GM11168 (cell line): ENCODE measurements around the gene PTPRH.

ENCODE experiments used
- in situ Hi-C: fragments of 300-500 bp; cut with MboI; formaldehyde crosslinking; loops from one replicate; pipeline ENCODE4 v1.12.0; 2022; ENCODE audit warnings: low sequenced_read_pairs; ENCODE audit not compliant: unreplicated experiment

PTPRH gene

DNA sequence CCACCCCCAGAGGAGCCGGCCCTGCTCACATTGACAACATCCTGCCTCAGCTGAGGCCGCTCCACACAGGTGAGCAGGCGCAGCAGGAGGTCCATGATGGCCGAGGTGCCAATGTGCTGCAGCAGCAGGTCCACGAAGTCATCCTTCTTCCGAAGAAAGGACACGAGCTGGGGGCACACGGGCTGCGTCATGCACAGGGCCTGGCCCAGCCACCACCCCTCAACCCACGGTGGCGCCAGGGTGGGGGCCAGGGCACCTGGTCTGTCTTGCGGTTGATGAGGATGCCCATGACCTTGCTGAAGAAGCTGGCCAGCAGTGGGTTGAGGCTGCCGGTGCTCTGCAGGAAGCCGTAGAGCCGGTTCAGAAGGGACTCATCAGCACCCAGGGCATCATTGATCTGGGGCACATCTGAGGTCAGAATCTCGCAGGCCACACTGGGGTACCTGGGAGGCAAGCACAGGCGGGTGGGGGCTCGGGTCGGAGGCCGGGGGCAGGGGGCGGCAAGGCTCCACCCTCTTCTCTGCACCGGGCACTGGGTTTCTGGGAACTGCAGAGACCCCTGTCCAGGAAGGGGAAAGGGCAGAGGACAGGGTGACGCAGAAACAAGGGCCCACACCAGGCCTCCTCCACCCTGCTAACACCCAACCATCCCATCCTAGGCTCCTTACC lies 36.1 kb upstream of the PTPRH start:
- in situ Hi-C loops: no loop called here

- in situ Hi-C loops: no loop called here
These were observed 34.8 kb upstream of the PTPRH start for GRCh38 chr19:55244004-55244680.

- in situ Hi-C loops: no loop called here
These were observed 33.2 kb upstream of the PTPRH start for GRCh38 chr19:55242517-55242916.

- in situ Hi-C loops: no loop called here
These were observed 32.7 kb upstream of the PTPRH start for GRCh38 chr19:55241935-55242464.

- in situ Hi-C loops: no loop called here
These were observed 32.0 kb upstream of the PTPRH start for GRCh38 chr19:55241143-55241934.

GRCh38 chr19:55240713-55241020 lies 31.4 kb upstream of the PTPRH start:
- in situ Hi-C loops: no loop called here

DNA sequence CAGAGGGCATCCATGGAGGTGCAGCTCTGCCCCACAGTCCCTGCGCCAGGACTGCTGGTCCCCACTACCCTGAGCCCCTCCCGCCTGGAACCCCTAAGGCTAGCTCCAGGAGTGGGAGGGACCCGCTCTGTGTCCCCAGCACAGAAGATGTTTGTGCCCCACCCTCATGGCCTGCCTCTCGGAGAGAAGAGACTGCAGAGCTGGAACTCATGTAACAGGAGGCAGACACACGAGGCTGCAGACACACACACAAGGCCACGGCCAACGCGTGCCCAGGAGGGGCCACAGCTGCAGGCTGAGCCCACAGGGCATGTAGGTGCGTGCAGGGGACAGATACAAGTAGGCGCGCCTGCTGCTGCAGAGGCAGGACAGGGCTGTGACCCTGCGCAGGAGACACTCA lies 29.7 kb upstream of the PTPRH start:
- in situ Hi-C loops: no loop called here

DNA sequence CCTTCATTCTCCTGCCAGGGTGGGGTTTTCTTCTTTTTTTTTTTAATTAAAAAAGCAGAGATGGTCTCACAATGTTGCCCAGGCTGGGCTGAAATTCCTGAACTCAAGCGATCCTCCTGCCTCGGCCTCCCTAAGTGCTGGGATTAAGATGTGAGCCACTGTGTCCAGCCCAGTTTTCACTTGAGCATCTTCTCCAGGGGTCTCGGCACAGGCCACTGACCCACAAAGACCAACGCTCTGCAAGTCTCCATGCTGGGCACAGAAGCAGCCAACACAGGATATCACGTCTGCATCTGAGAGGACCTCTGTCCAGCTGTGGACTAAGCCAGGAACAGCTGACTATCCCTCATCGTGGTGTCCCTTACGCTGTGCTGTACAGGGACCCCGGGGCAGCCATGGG lies 28.7 kb upstream of the PTPRH start:
- in situ Hi-C loops: no loop called here

- in situ Hi-C loops: no loop called here
These were observed 23.7 kb upstream of the PTPRH start for GRCh38 chr19:55232986-55233385.

GRCh38 chr19:55232286-55232602 lies 22.9 kb upstream of the PTPRH start:
- in situ Hi-C loops: no loop called here

DNA sequence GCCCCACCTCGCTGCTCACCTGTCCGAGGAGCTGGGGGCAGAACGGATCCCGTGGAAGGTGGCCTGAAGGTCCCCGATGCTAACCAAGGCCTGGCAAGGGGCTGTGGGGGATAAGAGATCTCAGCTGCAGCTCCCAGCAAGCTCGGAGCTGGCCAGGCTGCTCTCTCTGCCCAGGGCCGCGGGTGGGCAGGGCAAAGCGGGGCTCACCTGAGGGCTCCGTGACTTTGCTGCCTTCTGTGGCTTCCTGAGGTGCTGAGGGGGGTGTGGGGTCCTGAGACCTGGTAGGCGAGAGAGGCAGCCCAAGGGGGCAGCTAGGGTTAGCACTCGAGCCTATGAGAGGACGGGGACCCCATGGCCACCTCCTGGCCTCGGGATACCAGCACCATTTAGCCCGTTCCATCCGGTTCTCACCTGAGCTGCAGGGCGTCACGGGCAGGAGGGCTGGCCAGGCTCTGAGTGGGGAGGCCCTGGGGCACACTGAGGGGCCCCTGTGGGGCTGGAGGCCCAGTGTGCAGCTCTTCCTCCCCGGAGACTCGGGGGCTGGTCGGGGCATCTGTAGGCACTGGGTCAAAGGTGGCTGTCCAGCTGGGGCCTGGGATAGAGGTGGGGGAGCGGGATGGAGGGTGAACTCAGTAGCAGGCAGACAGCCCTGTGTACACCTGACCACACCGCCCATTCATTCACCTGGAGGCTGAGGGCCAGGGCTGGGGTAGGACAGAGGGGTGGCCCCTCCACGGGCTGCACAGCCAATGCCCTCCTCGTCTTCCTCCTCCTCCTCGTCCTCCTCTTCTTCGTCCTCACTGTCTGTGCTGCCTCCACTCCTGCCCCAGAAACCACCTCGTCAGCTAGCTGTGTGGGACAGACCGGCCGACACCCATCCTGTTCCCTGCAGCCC lies 22.3 kb upstream of the PTPRH start:
- in situ Hi-C loops: no loop called here

DNA sequence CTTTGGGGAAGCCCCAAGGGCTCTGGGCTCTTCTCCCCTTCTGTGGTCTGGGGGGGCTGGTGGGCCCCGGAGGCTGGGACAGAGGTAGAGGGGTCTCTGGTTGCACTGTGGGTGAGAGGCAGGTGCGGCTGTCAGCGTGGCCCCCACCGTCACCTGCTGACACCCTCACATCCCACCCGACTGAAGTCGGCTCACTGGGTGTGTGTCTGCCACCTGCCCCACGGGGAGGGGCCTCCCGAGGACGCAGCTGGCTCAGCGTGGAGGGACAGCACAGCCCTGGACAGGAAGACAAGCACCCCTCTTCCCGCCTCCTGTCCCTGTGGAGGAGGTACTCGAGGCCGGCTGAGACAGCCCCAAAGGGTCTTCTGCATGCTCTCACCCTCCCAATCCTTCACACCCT lies 21.5 kb upstream of the PTPRH start:
- in situ Hi-C loops: no loop called here

DNA sequence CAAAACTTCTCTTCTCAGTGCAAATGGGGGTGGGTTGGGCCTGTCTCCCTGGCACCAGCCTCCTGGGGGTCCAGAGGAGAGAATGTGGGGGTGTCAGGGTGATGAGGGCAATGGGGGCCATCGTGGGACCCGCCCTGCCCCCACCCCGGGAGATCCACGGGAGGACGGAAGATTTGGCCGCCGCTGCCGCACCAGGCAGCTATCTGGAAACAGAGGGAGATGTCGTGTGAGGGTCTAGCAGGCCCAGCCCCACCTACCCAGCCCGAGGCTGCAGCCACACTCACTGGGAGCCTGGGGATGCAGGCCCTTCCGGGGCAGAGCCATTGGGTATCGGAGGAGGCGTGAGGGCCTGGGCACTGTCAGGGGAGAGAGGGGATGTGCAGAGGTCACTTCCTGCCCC lies 21.0 kb upstream of the PTPRH start:
- in situ Hi-C loops: no loop called here

GRCh38 chr19:55229789-55230182 lies 20.5 kb upstream of the PTPRH start:
- in situ Hi-C loops: no loop called here

DNA sequence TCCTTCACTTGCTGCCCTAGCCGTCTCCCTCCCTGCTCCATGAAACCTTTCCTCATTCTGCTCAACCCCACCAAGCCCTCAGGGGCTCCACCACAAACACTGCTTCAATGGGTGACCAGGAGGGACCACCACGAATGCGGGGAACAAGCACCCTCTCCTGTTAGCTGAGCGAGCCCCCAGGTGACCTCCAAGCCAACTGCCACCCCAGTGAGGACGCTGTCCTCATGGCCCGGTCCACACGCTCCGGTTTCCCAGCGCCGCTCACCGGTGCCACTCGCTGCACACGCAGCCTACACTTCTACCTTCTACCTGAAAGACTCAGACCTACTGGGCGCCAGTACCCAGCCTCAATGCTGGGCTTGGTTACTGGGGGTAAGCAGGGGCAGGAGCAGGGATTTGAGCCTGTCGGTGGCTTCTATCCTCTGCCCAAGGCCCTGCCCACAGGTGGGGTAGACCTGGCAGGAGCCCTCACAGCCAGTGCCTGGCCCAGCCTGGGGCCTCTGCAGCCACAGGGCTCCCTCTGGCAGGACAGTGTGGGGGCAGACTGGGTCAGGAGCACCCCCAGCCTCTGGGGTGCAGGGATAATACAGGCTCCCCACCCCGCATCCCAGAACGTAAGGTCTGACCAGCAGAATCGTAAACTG lies 20.0 kb upstream of the PTPRH start:
- in situ Hi-C loops: no loop called here

DNA sequence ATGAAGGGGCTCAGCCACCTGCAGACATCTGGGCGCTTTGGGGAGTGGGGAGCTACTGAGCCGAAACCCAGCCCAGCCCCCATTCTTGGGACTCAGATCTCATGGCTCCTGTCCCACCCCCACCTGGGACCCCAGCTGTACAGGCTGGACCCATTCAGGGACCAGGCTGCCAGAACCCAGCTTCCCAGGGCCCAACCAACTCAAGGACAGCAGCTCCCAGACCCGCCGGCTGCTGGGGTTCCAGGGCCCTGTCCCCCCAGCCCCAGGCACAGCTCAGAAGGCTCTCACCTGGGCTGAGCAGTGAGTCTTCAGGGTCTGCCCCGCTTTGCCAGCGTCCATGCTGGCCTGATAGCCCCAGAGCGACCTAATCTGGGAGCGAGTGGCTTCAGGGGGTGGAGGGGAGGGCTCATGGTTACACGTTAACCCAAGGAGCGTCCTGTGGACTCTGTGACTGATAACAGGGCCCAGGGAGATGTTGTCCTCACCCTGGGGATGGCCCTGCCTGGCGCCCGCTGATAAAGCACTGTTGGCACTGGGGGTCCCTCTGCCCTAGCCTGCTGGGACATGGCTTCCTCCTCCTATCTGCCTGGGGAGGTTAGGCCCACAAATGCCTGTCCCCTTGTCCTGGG lies 19.2 kb upstream of the PTPRH start, which contains the start of gene TMEM86B:
Gene TMEM86B, minus strand, starts transcription at position 361 of the 629 bp plus-strand sequence. Its CDS starts 22 bp downstream, at position 339.
- in situ Hi-C loops: no loop called here

- in situ Hi-C loops: no loop called here
These were observed 18.7 kb upstream of the PTPRH start for GRCh38 chr19:55228015-55228391.

GRCh38 chr19:55227241-55228014 lies 18.1 kb upstream of the PTPRH start:
- in situ Hi-C loops: no loop called here

DNA sequence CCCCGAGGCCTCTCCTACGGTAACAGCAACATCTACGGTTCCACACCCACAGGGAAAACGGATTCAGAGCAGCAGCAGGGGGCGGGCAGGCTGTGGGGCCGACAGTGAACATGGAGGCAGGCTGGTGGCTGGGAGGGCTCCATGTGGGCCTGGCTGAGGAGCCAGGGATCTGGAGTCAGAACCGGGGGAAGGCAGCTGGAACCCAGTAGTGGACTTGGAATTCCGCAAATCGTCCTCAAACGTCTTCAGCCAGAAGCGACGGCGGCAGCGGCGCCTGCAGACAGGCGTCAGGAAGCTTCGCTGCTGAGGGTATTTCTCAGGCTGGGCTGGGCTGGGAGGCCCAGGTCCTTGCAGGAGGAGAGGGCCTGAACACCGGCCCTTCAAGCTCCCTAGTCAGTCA lies 17.5 kb upstream of the PTPRH start:
- in situ Hi-C loops: no loop called here
